Left ventricle myocardium inferior (tissue), 1 donor: ENCODE data around the gene LSM7. TPM values are rescaled to one million over a fixed set of nuclear protein-coding genes. Genes with fewer than 3 reads are reported as not detected.

Experiments
- DNase-seq: peaks from one replicate; pipeline ENCODE4 v3.0.0-alpha.2; 2020
- H3K27ac ChIP-seq: fragments of 200-600 bp; replicated peaks from 2 replicates; pipeline ENCODE4 v1.8.0; 2021
- H3K27me3 ChIP-seq: fragments of 200-600 bp; 2 replicates; pipeline ENCODE4 v1.8.0; 2021; ENCODE audit warnings: low read depth
- H3K36me3 ChIP-seq: fragments of 200-600 bp; 2 replicates; pipeline ENCODE4 v1.8.0; 2021
- H3K4me1 ChIP-seq: fragments of 200-600 bp; 2 replicates; pipeline ENCODE4 v1.8.0; 2021
- H3K4me3 ChIP-seq: fragments of 200-600 bp; 2 replicates; pipeline ENCODE4 v1.8.0; 2021; ENCODE audit warnings: mild to moderate bottlenecking, moderate library complexity
- H3K9me3 ChIP-seq: fragments of 200-600 bp; replicated peaks from 2 replicates; pipeline ENCODE4 v1.8.0; 2021
- CTCF ChIP-seq: fragments of 200-600 bp; IDR thresholded peaks from 2 replicates; pipeline ENCODE4 v1.8.0; 2021; ENCODE audit warnings: antibody characterized with exemption, mild to moderate bottlenecking, borderline replicate concordance
- intact Hi-C: fragments of 100-400 bp; cut with micrococcal nuclease; formaldehyde crosslinking; loops from one replicate; pipeline ENCODE4 v1.11.0; 2022
- total RNA-seq: library from RNA; stranded (reverse); fragmentation: NEBNext Ultra II Directional; extraction: Animal tissue kit (Norgen Biotek cat#: 25700); gene quantifications from one replicate; pipeline ENCODE4 v1.2.1, GENCODE V29; 2021
- donor health status: DM: no; HTN: yes; CAD: no; lungs with severe emphysema.

Gene LSM7
- total RNA-seq, 1 donor from 2014 or later, result 41.1 TPM

DNA sequence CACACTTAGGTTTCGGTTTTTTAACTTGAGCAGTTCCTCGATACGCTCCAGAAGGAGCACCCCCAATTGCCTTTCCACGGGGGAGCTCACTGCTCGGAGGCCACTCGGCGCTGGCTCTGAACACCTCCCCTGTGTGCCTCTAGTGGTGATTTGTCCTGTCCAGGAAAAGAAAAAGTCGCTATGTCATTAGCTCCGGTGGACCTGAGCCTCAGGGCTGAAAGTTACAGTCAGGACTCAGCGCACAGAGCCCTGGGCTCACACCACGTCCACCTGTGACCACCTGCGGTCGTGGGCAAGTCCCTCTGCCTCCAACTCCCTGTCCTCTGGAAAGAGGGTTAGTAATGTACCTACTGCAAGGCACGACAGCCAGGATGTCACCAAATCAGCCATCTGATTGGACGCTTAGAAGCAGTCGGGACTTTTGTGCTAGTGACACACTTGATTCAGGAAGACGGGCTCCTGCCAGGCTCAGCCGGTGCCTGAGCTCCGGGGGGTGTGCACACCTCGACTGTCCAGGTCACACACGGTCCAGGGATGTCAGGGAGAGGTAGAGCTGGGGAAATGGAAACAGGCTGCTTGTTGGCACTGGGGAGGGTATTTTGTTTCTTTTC lies 27.8 kb upstream of the LSM7 start:
- H3K36me3 ChIP-seq, result peaks cover 27% of the 10 kb centered on the region
- peaks cover 13% of the 10 kb centered on the region for H3K27me3 ChIP-seq
- H3K4me3 ChIP-seq, result no peak overlapping the region
- DNase-seq, result no peak
- no peaks in the 10 kb centered on the region for H3K9me3 ChIP-seq
- no peaks in the 10 kb centered on the region for H3K4me1 ChIP-seq
- H3K27ac ChIP-seq, result no peak overlapping the region
- TF ChIP-seq CTCF, result no peak
- intact Hi-C loops, result no loop called here

- peaks cover 7% of the 10 kb centered on the region for H3K27me3 ChIP-seq
- H3K36me3 ChIP-seq, result peaks cover 34% of the 10 kb centered on the region
- no peak overlapping the region for H3K4me3 ChIP-seq
- H3K9me3 ChIP-seq, result no peaks in the 10 kb centered on the region
- intact Hi-C loops, result no loop called here
- TF ChIP-seq CTCF, result no peak
- DNase-seq, result no peak
- no peak overlapping the region for H3K27ac ChIP-seq
- H3K4me1 ChIP-seq, result no peaks in the 10 kb centered on the region
Measured at GRCh38 chr19:2355168-2356035, 27.0 kb upstream of the LSM7 start.

- TF ChIP-seq CTCF, result no peak
- Histone ChIP-seq H3K36me3 (peaks cover 35% of the 10 kb centered on the region), H3K9me3 (no peaks in the 10 kb centered on the region), H3K27ac (no peak overlapping the region), H3K4me3 (no peak overlapping the region), H3K4me1 (no peaks in the 10 kb centered on the region), H3K27me3 (no peaks in the 10 kb centered on the region)
- intact Hi-C loops, result no loop called here
- no peak for DNase-seq
Measured at GRCh38 chr19:2354670-2355069, 26.3 kb upstream of the LSM7 start.

GRCh38 chr19:2353887-2354592 lies 25.7 kb upstream of the LSM7 start:
- no peaks in the 10 kb centered on the region for H3K27me3 ChIP-seq
- DNase-seq, result no peak
- H3K4me1 ChIP-seq, result no peaks in the 10 kb centered on the region
- H3K36me3 ChIP-seq, result peaks cover 35% of the 10 kb centered on the region
- H3K4me3 ChIP-seq, result no peak overlapping the region
- intact Hi-C loops, result no loop called here
- H3K27ac ChIP-seq, result no peak overlapping the region
- H3K9me3 ChIP-seq, result no peaks in the 10 kb centered on the region
- no peak for TF ChIP-seq CTCF

DNA sequence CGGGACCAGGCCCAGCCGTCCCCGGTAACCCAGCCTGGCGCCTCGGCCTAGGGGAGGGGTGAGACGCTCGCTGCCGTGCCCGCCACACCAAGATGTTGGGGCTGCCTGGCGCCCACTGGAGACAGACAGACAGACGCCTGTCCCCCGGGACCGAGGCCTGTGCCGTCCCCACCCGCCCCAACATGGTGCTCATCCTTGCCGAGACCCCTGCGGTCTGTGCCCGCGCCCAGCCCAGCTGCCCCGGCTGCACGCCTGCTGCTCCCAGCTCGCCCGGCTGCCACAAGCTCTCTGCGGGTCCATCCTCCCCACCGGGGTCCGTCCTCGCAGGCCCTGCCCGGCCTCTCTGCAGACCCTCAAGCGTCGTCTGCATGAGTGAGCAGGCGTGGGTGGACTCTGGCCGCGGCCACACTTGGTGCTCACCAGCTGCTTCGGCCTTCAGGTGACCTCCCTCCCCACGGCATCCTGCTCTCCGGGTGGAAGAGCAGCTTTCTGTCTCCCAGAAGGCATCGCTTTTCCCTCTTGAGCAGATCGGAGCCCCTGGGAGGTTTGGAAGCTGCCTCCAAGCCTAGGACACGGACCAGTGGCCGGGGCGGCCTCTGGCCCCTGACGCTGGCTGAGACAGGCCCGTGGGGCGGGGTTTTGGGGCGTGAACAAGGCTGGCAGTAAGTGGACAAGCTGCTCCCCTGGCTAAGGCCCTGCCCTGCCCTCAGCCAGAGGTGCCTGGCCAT lies 24.9 kb upstream of the LSM7 start:
- H3K36me3 ChIP-seq, result peaks cover 35% of the 10 kb centered on the region
- TF ChIP-seq CTCF, result no peak
- no peaks in the 10 kb centered on the region for H3K4me1 ChIP-seq
- no peaks in the 10 kb centered on the region for H3K9me3 ChIP-seq
- DNase-seq, result no peak
- intact Hi-C loops, result no loop called here
- H3K4me3 ChIP-seq, result no peak overlapping the region
- H3K27ac ChIP-seq, result no peak overlapping the region
- H3K27me3 ChIP-seq, result no peaks in the 10 kb centered on the region
